ENCODE measurements around the gene CHST14. TPM values are rescaled to one million over a fixed set of nuclear protein-coding genes. Genes with fewer than 3 reads are reported as not detected.

CHST14 gene
- polyA plus RNA-seq, 2 of the 4 experiments (the other 2 are of a cell fraction) = 8.6 to 11.0 TPM

DNA sequence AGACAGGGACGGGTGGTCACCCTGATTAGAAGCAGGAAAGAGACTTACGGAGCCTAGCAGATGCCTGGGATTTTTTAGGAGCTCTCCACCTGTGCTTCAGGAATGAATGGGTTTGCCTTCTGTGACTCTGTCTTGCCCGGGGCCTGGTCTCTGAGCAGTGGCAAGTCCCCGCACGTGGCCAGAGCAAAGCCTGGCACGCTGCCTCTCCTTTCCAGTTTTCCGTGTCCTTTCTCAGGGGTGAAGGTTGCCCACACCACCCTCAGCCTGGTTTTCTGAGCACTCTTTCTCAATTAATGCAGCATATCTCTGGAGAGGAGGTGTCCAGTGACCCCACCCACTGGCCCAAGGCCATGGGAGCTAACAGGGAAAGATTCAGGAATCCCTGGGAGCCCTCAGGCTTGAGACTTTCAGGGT is 14.5 kb upstream of the CHST14 start:
- ATAC-seq (no peak), FAIRE-seq (no peak), DNase-seq (ENCODE audit: low read depth in 1 of 2, low spot score in 1 of 2) (no peak)
- Histone ChIP-seq H3K9me3 (no peaks in the 10 kb centered on the region), H3K4me2 (no peak overlapping the region; the same call in 2 of the 3 replicates), H3K4me3 (no peak overlapping the region), H3K27ac (peak overlapping the region in 1 of 2 experiments; percentile 86; a peak in 2 of 6 replicates), H3K4me1 (peaks cover 34% of the 10 kb centered on the region)
- WGBS (ENCODE audit: missing lambda C conversion rate) = 89% methylated on average over 7 of the region's 7 CpGs
- ChIA-PET POLR2A (no interaction called here), CTCF (interaction anchor here (3.6 kb wide), 1 partner anchor 51 kb away, joined by 12 read pairs; no protein-coding TSS in a partner anchor)
- TF ChIP-seq FOXS1 (CRISPR knock-in tag; IDR thresholded peaks at IDR 0.05) (no peak), ZSCAN20 (CRISPR knock-in tag; IDR thresholded peaks at IDR 0.05) (no peak), JUNB (IDR thresholded peaks at IDR 0.05) (no peak), EHF (CRISPR knock-in tag; IDR thresholded peaks at IDR 0.05) (no peak), HOXB5 (CRISPR knock-in tag; IDR thresholded peaks at IDR 0.05) (no peak), HEYL (CRISPR knock-in tag; IDR thresholded peaks at IDR 0.05) (no peak), KDM1A (IDR thresholded peaks at IDR 0.05; ENCODE audit: low read depth) (no peak)

DNA sequence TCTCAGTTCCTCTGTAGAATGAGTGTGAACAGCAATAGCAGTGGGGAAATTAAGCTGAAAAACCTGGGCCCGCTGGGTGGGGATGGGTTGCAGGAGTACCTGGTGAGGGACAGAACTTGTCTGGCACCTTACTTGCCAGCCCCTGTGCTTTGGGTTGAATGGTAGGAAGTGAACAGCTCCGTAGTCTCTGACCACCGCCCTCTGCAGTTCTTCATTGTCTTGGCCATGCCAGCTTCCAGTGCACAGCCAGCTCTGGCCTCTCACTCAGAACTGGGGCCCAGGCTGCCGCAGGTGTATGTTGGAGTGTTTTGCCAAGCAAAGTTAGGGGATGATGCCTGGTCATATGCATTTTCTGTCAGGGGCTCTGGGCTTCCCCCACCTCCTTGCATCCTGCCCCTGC is 14.0 kb upstream of the CHST14 start:
- Histone ChIP-seq H3K4me1 (peaks cover 34% of the 10 kb centered on the region), H3K27ac (peak overlapping the region in 1 of 2 experiments; percentile 86; a peak in 2 of 6 replicates), H3K4me2 (no peak overlapping the region; the same call in 2 of the 3 replicates), H3K4me3 (no peak overlapping the region), H3K9me3 (no peaks in the 10 kb centered on the region)
- FAIRE-seq = no peak
- CTCF ChIA-PET = interaction anchor here (3.6 kb wide), 1 partner anchor 50 kb away, joined by 12 read pairs; no protein-coding TSS in a partner anchor
- POLR2A ChIA-PET = no interaction called here
- DNase-seq (ENCODE audit: low read depth in 1 of 2, low spot score in 1 of 2) = no peak
- TF ChIP-seq POLR2AphosphoS2 (conservative IDR thresholded peaks at IDR 0.05; ENCODE audit: low read length) (no peak), E2F6 (IDR thresholded peaks at IDR 0.05; ENCODE audit: borderline replicate concordance, low read depth) (no peak), HOXA7 (CRISPR knock-in tag; IDR thresholded peaks at IDR 0.05) (no peak), NPAS2 (CRISPR knock-in tag; IDR thresholded peaks at IDR 0.05; ENCODE audit: borderline replicate concordance) (no peak), CBX2 (IDR thresholded peaks at IDR 0.05; ENCODE audit: borderline replicate concordance, low read depth) (no peak)
- TF ChIP-seq, protein P1, sequence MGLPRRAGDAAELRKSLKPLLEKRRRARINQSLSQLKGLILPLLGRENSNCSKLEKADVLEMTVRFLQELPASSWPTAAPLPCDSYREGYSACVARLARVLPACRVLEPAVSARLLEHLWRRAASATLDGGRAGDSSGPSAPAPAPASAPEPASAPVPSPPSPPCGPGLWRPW (IDR thresholded peaks at IDR 0.05) = no peak
- whole genome bisulfite sequencing (ENCODE audit: missing lambda C conversion rate) = 90% methylated on average over 4 of the region's 4 CpGs
- ATAC-seq = no peak

DNA sequence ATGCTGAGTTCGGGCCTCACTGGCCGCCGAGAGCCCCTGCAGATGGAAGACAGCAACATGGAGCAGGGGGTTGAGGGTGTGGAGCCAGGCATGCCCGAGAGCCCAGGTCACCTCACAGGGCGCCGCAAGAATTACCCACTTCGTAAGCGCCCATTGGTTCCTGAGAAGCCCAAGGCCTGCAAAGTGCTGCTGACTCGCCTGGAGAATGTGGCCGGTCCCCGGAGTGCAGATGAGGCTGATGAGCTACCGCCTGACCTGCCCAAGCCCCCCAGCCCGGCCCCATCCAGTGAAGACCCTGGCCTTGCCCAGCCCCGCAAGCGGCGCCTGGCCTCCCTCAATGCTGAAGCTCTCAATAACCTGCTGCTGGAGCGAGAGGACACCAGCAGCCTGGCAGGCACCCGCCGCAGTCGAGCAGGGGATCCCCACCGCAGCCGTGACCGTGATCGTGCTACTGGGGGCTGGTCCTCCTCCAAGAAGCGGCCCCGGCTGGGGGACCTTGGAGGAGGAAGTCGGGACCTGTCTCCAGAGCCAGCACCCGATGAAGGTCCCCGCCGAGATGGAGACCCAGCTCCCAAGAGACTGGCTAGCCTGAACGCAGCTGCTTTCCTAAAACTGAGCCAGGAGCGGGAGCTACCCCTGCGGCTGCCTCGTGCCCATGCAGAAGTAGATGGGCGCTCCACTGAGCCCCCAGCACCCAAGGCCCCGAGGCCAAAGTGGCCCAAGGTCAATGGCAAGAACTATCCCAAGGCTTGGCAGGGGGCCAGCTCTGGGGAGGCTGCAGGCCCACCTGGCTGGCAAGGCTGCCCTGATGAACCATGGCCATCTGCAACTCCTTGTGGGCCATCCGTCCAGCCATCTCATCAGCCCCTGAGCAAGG is 12.1 kb upstream of the CHST14 start:
- ATAC-seq (no peak), DNase-seq (ENCODE audit: low read depth in 1 of 2, low spot score in 1 of 2) (no peak), FAIRE-seq (no peak)
- Histone ChIP-seq H3K4me2 (no peak overlapping the region), H3K9me3 (no peaks in the 10 kb centered on the region), H3K27ac (no peak overlapping the region), H3K4me1 (peaks cover 30% of the 10 kb centered on the region), H3K4me3 (no peak overlapping the region)
- TF ChIP-seq MYC (IDR thresholded peaks at IDR 0.05; ENCODE audit: borderline replicate concordance, low read length) (no peak), RAD21 (conservative IDR thresholded peaks at IDR 0.05 in 1 of 2, IDR thresholded peaks at IDR 0.05 in 1 of 2) (no peak), KDM5A (IDR thresholded peaks at IDR 0.05) (no peak), REST (IDR thresholded peaks at IDR 0.05) (no peak), JUNB (IDR thresholded peaks at IDR 0.05) (no peak), ZSCAN20 (CRISPR knock-in tag; IDR thresholded peaks at IDR 0.05) (no peak), NPAS2 (CRISPR knock-in tag; IDR thresholded peaks at IDR 0.05; ENCODE audit: borderline replicate concordance) (no peak), HOXB13 (CRISPR knock-in tag; IDR thresholded peaks at IDR 0.05; ENCODE audit: low read depth) (no peak)
- TF ChIP-seq, protein P2, sequence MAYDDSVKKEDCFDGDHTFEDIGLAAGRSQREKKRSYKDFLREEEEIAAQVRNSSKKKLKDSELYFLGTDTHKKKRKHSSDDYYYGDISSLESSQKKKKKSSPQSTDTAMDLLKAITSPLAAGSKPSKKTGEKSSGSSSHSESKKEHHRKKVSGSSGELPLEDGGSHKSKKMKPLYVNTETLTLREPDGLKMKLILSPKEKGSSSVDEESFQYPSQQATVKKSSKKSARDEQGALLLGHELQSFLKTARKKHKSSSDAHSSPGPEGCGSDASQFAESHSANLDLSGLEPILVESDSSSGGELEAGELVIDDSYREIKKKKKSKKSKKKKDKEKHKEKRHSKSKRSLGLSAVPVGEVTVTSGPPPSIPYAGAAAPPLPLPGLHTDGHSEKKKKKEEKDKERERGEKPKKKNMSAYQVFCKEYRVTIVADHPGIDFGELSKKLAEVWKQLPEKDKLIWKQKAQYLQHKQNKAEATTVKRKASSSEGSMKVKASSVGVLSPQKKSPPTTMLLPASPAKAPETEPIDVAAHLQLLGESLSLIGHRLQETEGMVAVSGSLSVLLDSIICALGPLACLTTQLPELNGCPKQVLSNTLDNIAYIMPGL (CRISPR knock-in tag; IDR thresholded peaks at IDR 0.05; ENCODE audit: borderline replicate concordance) = no peak
- 83% methylated on average over 4 of the region's 37 CpGs for WGBS (ENCODE audit: missing lambda C conversion rate)
- ChIA-PET CTCF (interaction anchor here (1.4 to 3.6 kb wide), 3 partner anchors 8 to 48 kb away, joined by 3 to 12 read pairs (median 3); no protein-coding TSS in a partner anchor), POLR2A (no interaction called here)
